Spleen (tissue), 11 donors: ENCODE results near the gene L3HYPDH. TPM values are rescaled to one million over a fixed set of nuclear protein-coding genes. Genes with fewer than 3 reads are reported as not detected.

Source experiments
- DNase-seq: peaks from one replicate; pipeline ENCODE4 v3.0.0-alpha.2; 2020
- H3K27ac ChIP-seq, 8 donors: fragments of 200-600 bp; sonication (generic) in 7 of 8; 1 replicate in 4 of 8; 2 replicates in 4 of 8; pipeline versions ENCODE4 v1.5.0 to v1.8.0; 2016 to 2021; ENCODE audit warnings: inconsistent platforms in 4 of 8, mild to moderate bottlenecking in 4 of 8, moderate library complexity in 1 of 8
- H3K27me3 ChIP-seq, 7 donors: fragments of 200-600 bp; sonication (generic) in 6 of 7; replicated peaks in 1 of 7; 1 replicate in 4 of 7; 2 replicates in 3 of 7; pipeline versions ENCODE4 v1.5.0 to v1.8.0; 2016 to 2021; ENCODE audit warnings: inconsistent platforms in 3 of 7, mild to moderate bottlenecking in 1 of 7
- H3K36me3 ChIP-seq, 6 donors: fragments of 200-600 bp; sonication (generic) in 5 of 6; 1 replicate in 4 of 6; 2 replicates in 2 of 6; pipeline versions ENCODE4 v1.5.0 to v1.8.0; 2016 to 2021; ENCODE audit warnings: inconsistent platforms in 2 of 6
- H3K4me1 ChIP-seq, 6 donors: fragments of 200-600 bp; sonication (generic) in 5 of 6; 1 replicate in 3 of 6; 2 replicates in 3 of 6; pipeline versions ENCODE4 v1.5.0 to v1.8.0; 2016 to 2021; ENCODE audit warnings: inconsistent platforms in 3 of 6
- H3K4me3 ChIP-seq, 8 donors: fragments of 200-600 bp; sonication (generic) in 7 of 8; 1 replicate in 4 of 8; 2 replicates in 4 of 8; pipeline versions ENCODE4 v1.5.0 to v1.8.0; 2016 to 2021; ENCODE audit warnings: inconsistent platforms in 4 of 8, mild to moderate bottlenecking in 4 of 8, moderate library complexity in 2 of 8
- H3K9me3 ChIP-seq, 8 donors: fragments of 200-600 bp; sonication (generic) in 7 of 8; 1 replicate in 4 of 8; 2 replicates in 4 of 8; pipeline versions ENCODE4 v1.5.0 to v1.8.0; 2016 to 2021; ENCODE audit warnings: inconsistent platforms in 4 of 8
- CTCF ChIP-seq, 11 experiments: fragments of 200-600 bp in 7 of 11; fragments of 450-650 bp in 4 of 11; sonication (generic) in 4 of 11; IDR thresholded peaks in 8 of 11; conservative IDR thresholded peaks in 3 of 11; 1 replicate in 7 of 11; 2 replicates in 4 of 11; pipeline versions ENCODE4 v1.4.0 to v1.8.0; 2016 to 2021; ENCODE audit warnings: antibody characterized with exemption in 11 of 11, inconsistent platforms in 4 of 11, mild to moderate bottlenecking in 1 of 11
- POLR2A ChIP-seq, 3 donors: fragments of 450-650 bp; IDR thresholded peaks; one replicate each; pipeline ENCODE4 v1.5.1; 2017; ENCODE audit warnings: antibody characterized with exemption in 3 of 3, mild to moderate bottlenecking in 1 of 3
- POLR2AphosphoS5 ChIP-seq, 3 donors: sonication (generic); formaldehyde crosslinking; IDR thresholded peaks; one replicate each; pipeline ENCODE4 v1.5.1; 2017; ENCODE audit warnings: antibody characterized with exemption in 3 of 3
- WGBS, 5 donors: extraction: QIAGEN DNeasy Blood & Tissue Kit in 3 of 5; methylation state at CpG; one replicate each; pipeline versions ENCODE4 v1.1.5 to v1.1.7; 2013 to 2018; 5-methylcytosine and 5-hydroxymethylcytosine counted together
- intact Hi-C: fragments of 100-400 bp; cut with DNase I; formaldehyde crosslinking; loops from one replicate; pipeline ENCODE4 v1.15.0; 2023; ENCODE audit warnings: low total_unique reads
- polyA plus RNA-seq, 3 donors: library from polyadenylated mRNA; stranded (reverse); fragments of 200-250 nt; gene quantifications; one replicate each; pipeline ENCODE4 v1.2.1, GENCODE V29; 2013
- total RNA-seq, 7 donors: library from RNA; depleted of rRNA in 3 of 7; stranded (reverse); fragments of >200 nt in 3 of 7; fragmentation: NEBNext Ultra II Directional in 4 of 7; extraction: Animal tissue kit (Norgen Biotek cat#: 25700) in 4 of 7; gene quantifications; one replicate each; pipeline versions ENCODE4 v1.1.0 to v1.2.1, GENCODE V29; 2016 to 2021
- donor health status: healthy with polysubstance abuse.
- donor health status: DM: no; HTN: no; CAD: no; lungs with moderate emphysema.
- donor health status: DM: no; HTN: no; CAD: no.
- donor health status: Bipolar disorder and iron deficiency.
- donor health status: healthy.
- donor health status: DM: no; HTN: no; CAD: no.
- donor health status: DM: yes; HTN: yes; CAD: no.

Gene L3HYPDH
- total and polyA plus RNA-seq, 10 donors, result 24.8 to 71.8 (median 42.7) TPM

- H3K4me3 ChIP-seq, result no peak overlapping the region
- no peaks in the 10 kb centered on the region for H3K27me3 ChIP-seq
- peaks cover 20 to 46% (median 39%) of the 10 kb centered on the region in 6 donors for H3K4me1 ChIP-seq
- no peak overlapping the region for H3K27ac ChIP-seq
- peaks cover 0 to 39% (median 8%) of the 10 kb centered on the region in 6 donors for H3K36me3 ChIP-seq
- 31 to 43% (median 38%) methylated on average over 1 of the region's 1 CpG for WGBS, 5 donors
- H3K9me3 ChIP-seq, result no peaks in the 10 kb centered on the region
- no peak for DNase-seq
- intact Hi-C loops, result loop anchor here (10.0 kb wide), 1 partner anchor 615 kb away; the partner anchor contains the start of gene PCNX4
- TF ChIP-seq POLR2A (IDR thresholded peaks at IDR 0.05), result no peak
- no peak for TF ChIP-seq CTCF (IDR thresholded peaks at IDR 0.05 in 8 of 11, conservative IDR thresholded peaks at IDR 0.05 in 3 of 11)
- TF ChIP-seq POLR2AphosphoS5 (IDR thresholded peaks at IDR 0.05), result no peak
Observed at GRCh38 chr14:59480166-59480565, 4.0 kb downstream of the L3HYPDH start.

GRCh38 chr14:59478540-59478939 lies 5.7 kb downstream of the L3HYPDH start:
- H3K27me3 ChIP-seq, result no peaks in the 10 kb centered on the region
- peaks cover 20 to 40% (median 35%) of the 10 kb centered on the region in 6 donors for H3K4me1 ChIP-seq
- no peak overlapping the region for H3K4me3 ChIP-seq
- intact Hi-C loops, result no loop called here
- no peak for TF ChIP-seq CTCF (IDR thresholded peaks at IDR 0.05 in 8 of 11, conservative IDR thresholded peaks at IDR 0.05 in 3 of 11)
- no peak for TF ChIP-seq POLR2AphosphoS5 (IDR thresholded peaks at IDR 0.05)
- no peak for TF ChIP-seq POLR2A (IDR thresholded peaks at IDR 0.05)
- H3K9me3 ChIP-seq, result no peaks in the 10 kb centered on the region
- DNase-seq, result no peak
- H3K36me3 ChIP-seq, result peaks cover 0 to 56% (median 21%) of the 10 kb centered on the region in 6 donors
- 92 to 98% (median 93%) methylated on average over 3 of the region's 3 CpGs for WGBS, 5 donors
- H3K27ac ChIP-seq, result no peak overlapping the region

GRCh38 chr14:59475709-59476108 lies 8.5 kb downstream of the L3HYPDH start:
- intact Hi-C loops, result no loop called here
- H3K27ac ChIP-seq, result no peak overlapping the region
- H3K4me3 ChIP-seq, result no peak overlapping the region
- H3K4me1 ChIP-seq, result peaks cover 0 to 12% (median 7%) of the 10 kb centered on the region in 6 donors
- no peak for DNase-seq
- no peaks in the 10 kb centered on the region for H3K9me3 ChIP-seq
- TF ChIP-seq CTCF (IDR thresholded peaks at IDR 0.05 in 8 of 11, conservative IDR thresholded peaks at IDR 0.05 in 3 of 11), result no peak
- no peak for TF ChIP-seq POLR2A (IDR thresholded peaks at IDR 0.05)
- TF ChIP-seq POLR2AphosphoS5 (IDR thresholded peaks at IDR 0.05), result no peak
- no peaks in the 10 kb centered on the region for H3K27me3 ChIP-seq
- 93 to 100% (median 99%) methylated on average over 1 of the region's 1 CpG for WGBS, 5 donors
- peaks cover 0 to 79% (median 34%) of the 10 kb centered on the region in 6 donors for H3K36me3 ChIP-seq

- H3K27me3 ChIP-seq, result no peaks in the 10 kb centered on the region
- intact Hi-C loops, result no loop called here
- DNase-seq, result no peak
- no peak overlapping the region for H3K4me3 ChIP-seq
- TF ChIP-seq POLR2AphosphoS5 (IDR thresholded peaks at IDR 0.05) (no peak), CTCF (IDR thresholded peaks at IDR 0.05 in 8 of 11, conservative IDR thresholded peaks at IDR 0.05 in 3 of 11) (no peak), POLR2A (IDR thresholded peaks at IDR 0.05) (no peak)
- WGBS, 5 donors, result 84 to 86% (median 86%) methylated on average over 1 of the region's 1 CpG
- H3K4me1 ChIP-seq, result no peaks in the 10 kb centered on the region
- H3K9me3 ChIP-seq, result no peaks in the 10 kb centered on the region
- no peak overlapping the region for H3K27ac ChIP-seq
- peaks cover 0 to 87% (median 34%) of the 10 kb centered on the region in 6 donors for H3K36me3 ChIP-seq
Observed at GRCh38 chr14:59474172-59474571, 10.0 kb downstream of the L3HYPDH start.
